Measurements from ENCODE around the gene ELAVL3. TPM values are rescaled to one million over a fixed set of nuclear protein-coding genes. Genes with fewer than 3 reads are reported as not detected.
"Not testable (repeated sequence)": the region's sequence is repeated elsewhere in the genome, so short reads cannot be mapped to it uniquely, and the experiment has no call there.

The ELAVL3 gene
- total RNA-seq, 4 donors from 2014 or later = not detected

GRCh38 chr19:11475861-11476260 lies 5.0 kb downstream of the ELAVL3 start:
- TF ChIP-seq CTCF (IDR thresholded peaks at IDR 0.05) = no peak
- no peak for TF ChIP-seq POLR2A (IDR thresholded peaks at IDR 0.05)
- Histone ChIP-seq H3K27me3 (peaks cover 8 to 20% (median 14%) of the 10 kb centered on the region in 4 donors), H3K9me3 (no peaks in the 10 kb centered on the region), H3K27ac (no peak overlapping the region), H3K4me3 (no peak overlapping the region), H3K36me3 (no peaks in the 10 kb centered on the region), H3K4me1 (peaks cover 0 to 18% (median 17%) of the 10 kb centered on the region in 3 donors)
- intact Hi-C loops (cut with DNase I) = no loop called here
- WGBS, 2 donors = 73 to 74% methylated on average over 5 to 6 of the region's 8 CpGs
- no peak for DNase-seq

- H3K27ac ChIP-seq; H3K9me3 ChIP-seq; intact Hi-C loops (cut with DNase I); DNase-seq; H3K4me3 ChIP-seq; H3K36me3 ChIP-seq: not testable (repeated sequence)
- H3K27me3 ChIP-seq = peaks cover 4 to 15% (median 9%) of the 10 kb centered on the region in 4 donors
- 77 to 93% methylated on average over 2 to 3 of the region's 3 CpGs for WGBS, 2 donors
- peaks cover 0 to 13% (median 13%) of the 10 kb centered on the region in 3 donors for H3K4me1 ChIP-seq
These were observed 5.5 kb downstream of the ELAVL3 start for GRCh38 chr19:11475343-11475742.

- H3K4me1 ChIP-seq = peaks cover 0 to 3% (median 0%) of the 10 kb centered on the region in 3 donors
- H3K36me3 ChIP-seq = no peaks in the 10 kb centered on the region
- no peaks in the 10 kb centered on the region for H3K9me3 ChIP-seq
- no peak overlapping the region for H3K4me3 ChIP-seq
- 42 to 43% methylated on average over 4 of the region's 4 CpGs for WGBS, 2 donors
- intact Hi-C loops (cut with DNase I) = no loop called here
- DNase-seq = no peak
- no peak overlapping the region for H3K27ac ChIP-seq
- no peaks in the 10 kb centered on the region for H3K27me3 ChIP-seq
- TF ChIP-seq POLR2A (IDR thresholded peaks at IDR 0.05) (no peak), CTCF (IDR thresholded peaks at IDR 0.05) (no peak)
These were observed 7.1 kb downstream of the ELAVL3 start for GRCh38 chr19:11473725-11474124.

- H3K27me3 ChIP-seq; intact Hi-C loops (cut with DNase I); H3K4me3 ChIP-seq; DNase-seq; H3K36me3 ChIP-seq; H3K9me3 ChIP-seq; H3K27ac ChIP-seq; H3K4me1 ChIP-seq: not testable (repeated sequence)
- 27 to 37% methylated on average over 8 of the region's 8 CpGs for WGBS, 2 donors
These were observed 12.5 kb downstream of the ELAVL3 start for GRCh38 chr19:11468266-11468845.

GRCh38 chr19:11465600-11465999 lies 15.2 kb downstream of the ELAVL3 start:
- Histone ChIP-seq H3K27me3 (peaks cover 0 to 8% (median 0%) of the 10 kb centered on the region in 4 donors), H3K4me3 (no peak overlapping the region), H3K27ac (no peak overlapping the region), H3K9me3 (no peaks in the 10 kb centered on the region), H3K36me3 (no peaks in the 10 kb centered on the region), H3K4me1 (peaks cover 0 to 10% (median 0%) of the 10 kb centered on the region in 3 donors)
- intact Hi-C loops (cut with DNase I) = no loop called here
- no peak for TF ChIP-seq POLR2A (IDR thresholded peaks at IDR 0.05)
- TF ChIP-seq CTCF (IDR thresholded peaks at IDR 0.05) = no peak
- no peak for DNase-seq
- WGBS, 2 donors = no CpG with 5 or more reads among the region's 8 CpGs

- Histone ChIP-seq H3K4me1 (peaks cover 0 to 10% (median 0%) of the 10 kb centered on the region in 3 donors), H3K9me3 (no peaks in the 10 kb centered on the region), H3K27ac (no peak overlapping the region), H3K27me3 (peaks cover 0 to 17% (median 0%) of the 10 kb centered on the region in 4 donors), H3K4me3 (no peak overlapping the region), H3K36me3 (no peaks in the 10 kb centered on the region)
- no peak for DNase-seq
- intact Hi-C loops (cut with DNase I) = no loop called here
- WGBS, 2 donors = 73 to 76% methylated on average over 11 of the region's 11 CpGs
- TF ChIP-seq POLR2A (IDR thresholded peaks at IDR 0.05) (no peak), CTCF (IDR thresholded peaks at IDR 0.05) (no peak)
These were observed 16.2 kb downstream of the ELAVL3 start for GRCh38 chr19:11464333-11465265.
